NCI-H446 treated with DMSO at 0.1 percent for 48 hours (cell line): Measurements from ENCODE around the gene KIF26A.
"Not testable (repeated sequence)": the region's sequence is repeated elsewhere in the genome, so short reads cannot be mapped to it uniquely, and the experiment has no call there.

ENCODE experiments used
- DNase-seq: peaks from one replicate; lab custom pipeline; 2025; lab: John Stamatoyannopoulos, UW

The KIF26A gene

DNA sequence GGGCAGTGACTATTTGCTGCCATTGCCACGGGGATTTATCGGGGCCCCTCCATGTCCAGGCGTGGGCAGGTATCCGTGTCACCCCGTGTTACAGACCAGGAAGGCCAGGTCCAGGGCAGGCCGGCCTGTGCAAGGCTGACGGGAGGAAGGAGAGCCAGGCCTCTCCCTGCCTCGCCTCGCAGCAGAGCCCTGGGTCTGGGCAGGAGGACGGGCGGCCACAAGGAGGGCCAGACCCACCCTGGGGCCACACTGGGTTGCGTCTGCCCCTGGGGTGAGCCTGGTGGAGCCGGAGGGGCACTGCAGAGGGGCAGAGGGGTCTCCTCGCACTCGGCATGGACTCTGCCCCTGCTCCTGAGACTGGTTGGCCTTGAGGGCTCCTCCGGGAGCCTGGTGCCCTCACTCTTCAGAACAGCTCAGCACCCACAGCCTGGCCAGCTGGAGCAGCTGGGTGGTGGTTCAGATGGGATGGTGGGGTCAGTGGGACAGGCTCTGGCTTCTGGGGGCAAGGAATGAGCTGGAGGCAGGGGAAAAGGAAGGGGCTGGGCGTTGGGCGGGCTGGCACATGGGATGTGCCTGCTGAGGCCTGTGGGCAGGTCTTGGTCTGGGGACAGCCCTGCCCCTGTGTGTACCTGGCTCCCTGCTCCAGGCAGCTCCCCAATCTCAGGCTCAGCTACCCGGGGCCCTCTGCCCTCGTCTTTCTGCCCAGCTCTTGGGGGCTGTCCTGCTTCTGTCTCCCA is 53.9 kb downstream of the KIF26A start:
- DNase-seq: no peak

- DNase-seq: no peak
Measured at GRCh38 chr14:104192883-104193245, 54.5 kb downstream of the KIF26A start.

DNA sequence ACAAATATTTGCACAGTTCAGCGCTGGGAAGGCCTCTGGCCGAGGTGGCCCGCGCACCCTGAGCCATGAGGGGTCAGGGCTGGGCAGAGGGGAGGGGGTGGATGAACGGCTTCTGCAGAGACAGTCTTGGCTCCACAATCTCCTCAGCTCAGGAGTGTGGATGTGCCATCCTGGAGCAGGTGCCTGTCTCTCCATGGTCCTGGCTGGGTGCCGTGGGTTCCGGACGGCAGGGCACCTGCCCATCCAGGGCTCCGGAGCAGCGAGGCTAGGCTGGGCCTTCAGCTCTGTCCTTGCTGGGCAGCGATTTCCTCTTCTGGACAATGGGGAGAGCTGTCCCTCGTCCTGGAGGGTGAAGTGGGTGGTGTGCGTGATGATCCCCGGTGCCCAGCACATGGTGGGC is 55.6 kb downstream of the KIF26A start:
- DNase-seq: no peak

DNA sequence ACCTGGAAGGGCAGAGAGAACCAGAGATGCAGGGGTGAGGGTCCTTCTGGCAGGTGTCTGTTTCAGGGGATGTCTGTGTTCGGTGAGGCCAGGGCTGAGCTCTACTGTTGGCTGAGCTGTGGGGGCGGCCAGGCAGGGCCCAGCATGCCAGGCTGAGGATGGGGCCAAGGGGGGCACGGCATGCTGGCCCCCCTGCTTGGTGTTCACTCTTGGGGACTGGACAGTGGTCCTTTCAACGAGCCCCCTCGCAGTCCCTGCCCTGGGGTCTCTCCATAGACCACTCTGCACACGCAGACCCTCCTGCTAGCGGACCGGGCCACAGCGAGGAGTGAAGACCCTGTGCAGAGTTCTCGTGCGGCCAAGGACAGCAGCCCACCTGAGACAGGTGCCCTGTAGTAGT is 56.3 kb downstream of the KIF26A start:
- DNase-seq: no peak

DNA sequence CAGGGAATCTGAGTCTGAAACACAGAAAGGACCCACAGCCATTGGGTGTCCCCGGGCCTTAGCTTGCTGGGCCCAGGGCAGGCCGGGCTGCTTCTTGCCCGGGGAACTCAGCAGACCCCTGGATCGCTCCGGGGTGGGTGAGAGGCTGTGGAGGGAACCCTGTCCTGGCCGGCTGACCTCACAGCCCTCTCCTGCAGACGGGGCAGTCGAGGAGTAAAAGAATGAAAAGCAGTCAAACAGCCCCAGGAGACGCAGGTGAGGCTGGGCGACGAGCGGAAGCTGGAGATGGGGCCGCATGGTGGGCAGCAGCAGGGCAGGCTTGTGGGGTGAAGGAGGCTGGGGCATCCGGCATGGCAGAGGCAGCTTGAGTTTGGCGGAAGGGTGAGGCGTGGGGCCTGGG is 57.0 kb downstream of the KIF26A start:
- DNase-seq: no peak

DNA sequence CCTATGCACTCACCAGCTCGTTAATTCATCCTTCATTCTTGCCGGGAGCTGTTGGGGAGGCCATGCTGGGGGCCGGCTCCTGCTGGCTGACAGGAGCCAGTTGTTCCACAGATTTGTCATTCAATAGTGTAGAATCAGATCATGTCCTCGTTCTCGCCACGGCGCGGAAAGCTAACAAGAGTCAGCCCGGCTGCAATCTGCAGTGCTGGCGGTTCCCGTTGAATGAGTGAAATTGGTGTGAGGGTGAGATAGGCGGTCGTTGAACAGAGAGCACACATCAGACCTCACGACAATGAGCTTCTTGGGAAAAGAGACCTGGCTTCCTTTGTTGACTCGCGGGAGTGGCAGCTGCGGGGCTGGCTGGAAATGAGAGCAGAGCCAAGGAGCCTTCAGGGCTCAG is 57.5 kb downstream of the KIF26A start:
- DNase-seq: peak; percentile 58

GRCh38 chr14:104196461-104197140 is 58.2 kb downstream of the KIF26A start:
- peak; percentile 73 for DNase-seq

DNA sequence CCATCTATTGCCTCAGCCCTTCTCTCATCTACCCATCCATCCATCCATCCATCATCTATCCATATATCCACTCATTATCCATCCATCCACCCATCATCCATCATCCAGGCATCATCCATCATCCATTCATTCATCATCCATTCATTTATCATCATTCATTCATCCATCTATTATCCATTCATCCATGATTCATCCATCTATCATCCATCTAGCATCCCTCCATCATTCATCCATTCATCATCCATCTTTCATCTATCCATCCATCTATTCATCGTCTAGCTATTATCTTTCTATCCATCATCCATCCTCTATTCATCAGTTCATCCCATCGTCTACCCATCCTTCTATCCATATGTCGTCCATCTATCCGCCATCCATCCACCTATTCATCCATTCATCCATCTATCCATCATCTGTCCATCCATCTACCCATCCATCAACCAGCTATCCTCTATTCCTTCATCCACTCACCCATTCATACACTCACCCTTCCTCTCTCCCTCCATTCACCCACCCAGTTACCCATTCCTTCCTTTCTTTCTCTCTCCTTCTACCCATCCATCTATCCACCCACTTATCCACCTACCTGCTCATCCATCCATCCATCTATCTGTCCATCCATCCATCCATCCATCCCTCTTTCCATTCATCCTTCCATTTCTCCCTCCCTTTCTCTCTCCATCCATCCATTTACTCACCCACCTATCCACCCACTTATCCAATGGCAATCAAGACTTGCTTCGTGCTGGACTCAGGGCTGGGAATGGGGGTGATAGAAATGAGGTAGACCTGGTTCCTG is 59.3 kb downstream of the KIF26A start:
- DNase-seq: no peak

GRCh38 chr14:104199266-104199895 is 61.0 kb downstream of the KIF26A start:
- no peak for DNase-seq

- peak; percentile 87 for DNase-seq
Measured at GRCh38 chr14:104200106-104200505, 61.7 kb downstream of the KIF26A start.

GRCh38 chr14:104200591-104200990 is 62.2 kb downstream of the KIF26A start:
- DNase-seq: no peak

DNA sequence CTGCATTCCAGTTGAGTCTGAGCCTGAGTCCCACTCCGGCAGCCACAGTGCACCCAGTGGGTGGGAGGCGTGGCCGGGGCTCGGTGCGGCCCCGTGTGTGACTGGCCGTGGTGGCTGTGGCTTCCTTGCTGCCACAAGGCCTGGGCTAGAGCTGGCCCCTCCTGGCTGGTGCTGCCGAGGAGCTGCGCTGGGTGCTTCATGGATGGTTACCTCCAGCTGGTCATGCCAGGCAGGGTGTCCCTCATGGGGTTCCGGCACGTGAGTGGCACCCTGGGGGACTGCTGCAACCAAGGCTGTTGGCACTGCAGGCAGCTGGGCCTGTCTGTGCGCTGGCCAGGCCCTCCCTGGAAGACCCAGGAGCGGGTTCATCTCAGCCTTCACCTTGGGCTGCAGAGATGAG is 62.7 kb downstream of the KIF26A start:
- DNase-seq: no peak

DNA sequence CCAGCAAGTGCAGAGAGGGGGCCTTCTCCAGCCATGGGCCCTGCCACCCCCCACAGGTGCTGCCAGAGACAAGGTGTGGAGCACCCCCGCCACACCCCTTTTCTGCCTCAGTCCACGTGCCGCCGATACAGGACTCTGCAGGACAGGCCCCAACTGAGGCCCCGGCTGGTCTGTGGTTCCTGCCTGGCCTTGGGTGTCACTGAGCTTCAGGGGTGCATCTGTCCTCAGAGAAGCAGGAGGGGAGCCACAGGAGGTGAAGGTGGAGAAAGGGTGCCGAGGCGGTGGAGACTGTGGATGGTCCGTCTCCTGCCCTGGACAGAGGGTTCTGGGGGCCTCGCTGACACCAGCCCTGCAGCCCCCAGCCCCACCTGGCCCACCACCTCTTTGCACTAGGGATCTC is 63.1 kb downstream of the KIF26A start:
- no peak for DNase-seq

DNA sequence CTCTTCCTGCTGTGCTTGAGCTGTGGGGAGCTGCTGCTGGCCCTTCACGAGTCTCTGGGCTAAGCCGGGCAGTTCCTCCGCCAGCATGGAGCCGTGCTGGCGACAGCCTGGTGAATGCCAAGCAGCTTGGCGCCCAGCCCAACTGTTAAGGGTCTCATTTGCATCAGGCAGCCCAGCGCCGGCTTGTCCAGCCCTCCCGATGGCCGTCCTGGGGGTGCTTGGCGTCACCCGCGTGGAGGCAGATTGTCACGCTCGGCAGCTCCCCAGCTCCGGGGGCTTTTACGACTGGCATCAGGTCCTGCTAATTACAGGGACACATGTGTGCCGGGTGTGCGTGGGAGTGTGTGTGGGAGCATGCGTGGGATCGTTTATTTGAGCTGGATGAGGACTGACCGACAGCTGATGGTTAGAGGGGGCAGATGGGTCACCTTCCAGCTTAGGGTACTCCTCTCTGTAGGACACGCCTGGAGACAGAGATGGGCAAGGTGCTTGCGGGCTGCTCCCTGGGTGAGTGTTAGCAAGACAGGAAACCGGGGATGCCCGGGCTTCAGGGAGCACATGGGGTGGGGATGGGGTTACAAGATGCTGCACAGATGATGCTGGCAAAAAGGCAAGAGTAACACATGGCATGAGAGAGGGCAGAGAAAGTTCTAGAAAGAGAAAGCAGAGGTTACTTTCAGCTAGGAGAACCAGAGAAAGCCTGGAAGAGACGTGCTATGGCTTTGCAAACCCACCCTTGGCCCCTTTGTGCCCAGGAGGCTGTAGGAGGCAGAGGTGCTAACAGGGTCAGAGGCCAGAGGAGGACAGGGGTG is 64.1 kb downstream of the KIF26A start:
- peak; percentile 93 for DNase-seq

DNA sequence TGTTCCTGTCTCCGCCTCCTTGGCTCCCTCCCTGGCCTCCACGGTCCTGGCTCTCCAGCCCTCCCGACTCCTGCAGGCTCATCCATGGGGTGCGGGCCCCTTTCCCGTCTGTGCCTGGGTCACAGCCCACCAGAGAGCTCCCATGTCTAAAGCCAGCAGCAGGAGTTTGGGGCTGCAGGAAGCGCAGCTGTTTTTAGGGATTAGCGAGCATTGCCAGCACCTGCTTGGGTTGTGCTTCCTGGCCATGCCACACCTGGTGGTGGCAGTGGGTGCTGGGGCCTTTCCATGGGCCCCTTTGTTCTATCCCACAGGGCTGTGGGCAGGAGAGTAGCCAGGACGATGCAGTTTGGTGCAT is 64.7 kb downstream of the KIF26A start:
- no peak for DNase-seq

GRCh38 chr14:104204660-104205149 is 66.3 kb downstream of the KIF26A start:
- no peak for DNase-seq

DNA sequence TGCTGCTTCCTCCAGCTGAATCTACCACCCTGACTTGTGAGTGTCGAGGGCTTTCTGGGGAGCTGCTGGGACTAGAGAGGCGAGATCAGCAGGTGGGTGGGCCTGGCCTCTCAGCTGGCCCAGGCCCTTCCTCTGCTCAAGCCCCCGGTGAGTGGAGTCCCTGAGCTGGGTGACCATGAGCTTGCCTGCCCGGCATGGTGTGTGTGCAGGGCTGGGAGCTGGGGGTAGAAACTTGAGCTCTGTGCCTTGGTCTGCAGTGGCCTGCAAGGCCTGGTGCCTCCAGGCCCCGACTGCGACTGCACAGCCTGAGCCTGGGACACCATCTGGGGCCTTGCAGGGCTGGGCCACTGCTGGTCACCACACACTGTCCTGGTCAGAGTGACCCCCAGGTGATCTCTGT is 67.4 kb downstream of the KIF26A start:
- DNase-seq: no peak

- no peak for DNase-seq
Measured at GRCh38 chr14:104206281-104206904, 68.0 kb downstream of the KIF26A start.

DNA sequence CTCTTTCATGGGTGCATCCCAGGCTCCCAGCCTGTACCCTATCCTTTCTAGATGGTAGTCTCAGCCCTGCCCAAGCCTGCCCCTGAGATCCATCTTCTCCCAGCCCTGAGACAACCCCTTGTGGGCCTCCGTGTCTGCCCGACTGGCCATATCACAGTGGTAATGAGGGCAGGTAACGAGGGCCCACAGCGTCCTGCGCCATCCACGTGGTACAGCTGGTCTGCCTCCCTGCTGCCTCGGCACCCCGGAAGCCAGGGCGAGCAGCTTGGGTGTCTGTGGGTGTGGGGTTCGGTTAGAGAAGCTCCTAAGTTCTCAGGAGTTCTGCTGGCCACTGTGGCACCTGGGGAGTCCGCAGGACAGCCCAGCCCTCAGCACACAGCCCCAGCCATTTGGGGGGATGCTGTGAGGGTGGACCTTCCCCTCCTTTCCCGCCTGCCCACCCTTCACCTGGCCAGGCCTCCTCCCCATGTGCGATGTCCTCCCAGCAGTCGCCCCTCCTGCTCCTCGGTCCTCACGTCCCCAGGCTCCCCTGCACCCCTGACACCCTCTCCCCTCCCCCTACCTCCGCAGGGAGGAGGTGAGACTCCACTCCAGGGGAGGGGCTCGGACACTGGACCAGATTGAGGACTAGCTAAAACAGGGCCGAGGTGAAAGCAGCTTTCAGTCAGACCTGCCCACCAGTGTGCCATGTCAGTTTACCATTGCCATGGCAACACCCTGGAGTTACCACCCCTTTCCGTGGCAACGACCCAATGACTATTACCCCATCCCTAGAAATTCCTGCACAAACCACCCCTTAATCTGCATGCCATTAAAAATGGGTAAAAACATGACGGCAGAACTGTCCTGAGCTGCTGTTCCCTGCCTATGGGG is 69.0 kb downstream of the KIF26A start:
- DNase-seq: no peak

DNA sequence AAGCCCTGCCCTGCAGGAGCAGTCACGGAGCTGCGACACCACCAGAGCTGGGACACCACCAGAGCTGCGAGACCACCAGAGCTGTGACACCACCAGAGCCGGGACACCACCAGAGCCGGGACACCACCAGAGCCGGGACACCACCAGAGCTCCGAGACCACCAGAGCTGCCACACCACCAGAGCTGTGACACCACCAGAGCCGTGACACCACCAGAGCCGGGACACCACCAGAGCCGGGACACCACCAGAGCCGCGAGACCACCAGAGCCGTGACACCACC is 69.6 kb downstream of the KIF26A start:
- DNase-seq: not testable (repeated sequence)
